Ishikawa (cell line): ENCODE data around the gene LDB3.

Experiments
- CEBPB ChIP-seq: IDR thresholded peaks from 2 replicates; pipeline ENCODE4 v1.6.1; 2012
- CREB1 ChIP-seq: IDR thresholded peaks from 2 replicates; pipeline ENCODE4 v1.6.1; 2012; ENCODE audit warnings: low read depth
- EP300 ChIP-seq: IDR thresholded peaks from 2 replicates; pipeline ENCODE4 v1.6.1; 2012; ENCODE audit warnings: borderline replicate concordance
- FOXM1 ChIP-seq: IDR thresholded peaks from 2 replicates; pipeline ENCODE4 v1.6.1; 2012; ENCODE audit warnings: low read depth, borderline replicate concordance
- MAX ChIP-seq: IDR thresholded peaks from 2 replicates; pipeline ENCODE4 v1.6.1; 2012
- RAD21 ChIP-seq: IDR thresholded peaks from 2 replicates; pipeline ENCODE4 v1.6.1; 2012; ENCODE audit warnings: low read depth
- REST ChIP-seq: IDR thresholded peaks from 2 replicates; pipeline ENCODE4 v1.6.1; 2012; ENCODE audit warnings: low read depth, mild to moderate bottlenecking
- TAF1 ChIP-seq: IDR thresholded peaks from 2 replicates; pipeline ENCODE4 v1.6.1; 2012; ENCODE audit warnings: low read depth, mild to moderate bottlenecking
- TEAD4 ChIP-seq: IDR thresholded peaks from 2 replicates; pipeline ENCODE4 v1.6.1; 2012
- USF1 ChIP-seq: IDR thresholded peaks from 2 replicates; pipeline ENCODE4 v1.6.1; 2012
- YY1 ChIP-seq: IDR thresholded peaks from 2 replicates; pipeline ENCODE4 v1.6.1; 2012; ENCODE audit warnings: low read depth
- ZBTB7A ChIP-seq: IDR thresholded peaks from 2 replicates; pipeline ENCODE4 v1.6.1; 2012; ENCODE audit warnings: low read depth

GRCh38 chr10:86687750-86688149 lies 19.4 kb downstream of the LDB3 start:
- no peak for TF ChIP-seq TAF1
- no peak for TF ChIP-seq TEAD4
- TF ChIP-seq REST, result no peak
- no peak for TF ChIP-seq YY1
- no peak for TF ChIP-seq EP300
- no peak for TF ChIP-seq MAX
- no peak for TF ChIP-seq USF1
- TF ChIP-seq ZBTB7A, result no peak
- TF ChIP-seq CREB1, result no peak
- TF ChIP-seq RAD21, result no peak
- no peak for TF ChIP-seq FOXM1
- TF ChIP-seq CEBPB, result no peak
